Measurements from ENCODE around the gene SRC. TPM values are rescaled to one million over a fixed set of nuclear protein-coding genes. Genes with fewer than 3 reads are reported as not detected.

Gene SRC
- total and polyA plus RNA-seq, 7 experiments from 2014 or later = 0.63 to 26.6 (median 2.9) TPM

GRCh38 chr20:37417617-37418467 lies 71.9 kb downstream of the SRC start:
- intact Hi-C loops (cut with micrococcal nuclease) = no loop called here
- Histone ChIP-seq H3K27ac (ENCODE audit: low read depth, low read length) (no peak overlapping the region), H3K9me3 (ENCODE audit: control insufficient read depth in 2 of 3, low read length in 3 of 3) (no peaks in the 10 kb centered on the region), H3K4me1 (ENCODE audit: control insufficient read depth in 2 of 2, insufficient read depth in 2 of 2, low read length in 2 of 2) (no peaks in the 10 kb centered on the region), H3K4me3 (ENCODE audit: low read length) (no peak overlapping the region), H3K36me3 (ENCODE audit: control insufficient read depth in 2 of 3, insufficient read depth in 3 of 3, low read length in 3 of 3) (no peaks in the 10 kb centered on the region), H3K27me3 (ENCODE audit: control insufficient read depth in 2 of 2, insufficient read depth in 2 of 2, low read length in 2 of 2) (no peaks in the 10 kb centered on the region)
- ATAC-seq (no peak), DNase-seq (no peak)
- Mint-ChIP-seq H3K27ac (no peak overlapping the region), H3K36me3 (no peaks in the 10 kb centered on the region), H3K27me3 (peaks cover 0 to 24% (median 18%) of the 10 kb centered on the region in 5 donors), H3K4me3 (no peak overlapping the region), H3K4me1 (peaks cover 0 to 14% (median 8%) of the 10 kb centered on the region in 7 donors), H3K9me3 (peaks cover 0 to 2% (median 0%) of the 10 kb centered on the region in 11 donors)
- POLR2A ChIA-PET = no interaction called here
- CTCF ChIA-PET = no interaction called here

GRCh38 chr20:37418591-37419109 lies 72.7 kb downstream of the SRC start:
- Histone ChIP-seq H3K36me3 (ENCODE audit: control insufficient read depth in 2 of 3, insufficient read depth in 3 of 3, low read length in 3 of 3) (no peaks in the 10 kb centered on the region), H3K4me1 (ENCODE audit: control insufficient read depth in 2 of 2, insufficient read depth in 2 of 2, low read length in 2 of 2) (no peaks in the 10 kb centered on the region), H3K27me3 (ENCODE audit: control insufficient read depth in 2 of 2, insufficient read depth in 2 of 2, low read length in 2 of 2) (no peaks in the 10 kb centered on the region), H3K4me3 (ENCODE audit: low read length) (no peak overlapping the region), H3K9me3 (ENCODE audit: control insufficient read depth in 2 of 3, low read length in 3 of 3) (no peaks in the 10 kb centered on the region), H3K27ac (ENCODE audit: low read depth, low read length) (no peak overlapping the region)
- DNase-seq = no peak
- Mint-ChIP-seq H3K4me3 (no peak overlapping the region), H3K9me3 (peaks cover 0 to 2% (median 0%) of the 10 kb centered on the region in 11 donors), H3K36me3 (no peaks in the 10 kb centered on the region), H3K4me1 (peaks cover 0 to 13% (median 6%) of the 10 kb centered on the region in 7 donors), H3K27me3 (peaks cover 2 to 25% (median 17%) of the 10 kb centered on the region in 5 donors), H3K27ac (no peak overlapping the region)
- ChIA-PET POLR2A (no interaction called here), CTCF (no interaction called here)
- intact Hi-C loops (cut with micrococcal nuclease) = no loop called here
- ATAC-seq = no peak

- Mint-ChIP-seq H3K4me1 (peaks cover 0 to 10% (median 4%) of the 10 kb centered on the region in 7 donors), H3K27ac (no peak overlapping the region), H3K9me3 (peaks cover 0 to 2% (median 0%) of the 10 kb centered on the region in 11 donors), H3K36me3 (no peaks in the 10 kb centered on the region), H3K4me3 (no peak overlapping the region), H3K27me3 (peaks cover 9 to 30% (median 21%) of the 10 kb centered on the region in 5 donors)
- ChIA-PET POLR2A (no interaction called here), CTCF (no interaction called here)
- no peak overlapping the region for H3K27ac ChIP-seq (ENCODE audit: low read depth, low read length)
- no peaks in the 10 kb centered on the region for H3K27me3 ChIP-seq (ENCODE audit: control insufficient read depth in 2 of 2, insufficient read depth in 2 of 2, low read length in 2 of 2)
- intact Hi-C loops (cut with micrococcal nuclease) = no loop called here
- H3K9me3 ChIP-seq (ENCODE audit: control insufficient read depth in 2 of 3, low read length in 3 of 3) = no peaks in the 10 kb centered on the region
- no peak for DNase-seq
- ATAC-seq = no peak
- no peaks in the 10 kb centered on the region for H3K36me3 ChIP-seq (ENCODE audit: control insufficient read depth in 2 of 3, insufficient read depth in 3 of 3, low read length in 3 of 3)
- no peak overlapping the region for H3K4me3 ChIP-seq (ENCODE audit: low read length)
- no peaks in the 10 kb centered on the region for H3K4me1 ChIP-seq (ENCODE audit: control insufficient read depth in 2 of 2, insufficient read depth in 2 of 2, low read length in 2 of 2)
Measured at GRCh38 chr20:37419307-37419706, 73.4 kb downstream of the SRC start.

GRCh38 chr20:37419774-37420542 lies 74.0 kb downstream of the SRC start:
- Mint-ChIP-seq H3K4me3 (no peak overlapping the region), H3K27me3 (peaks cover 13 to 34% (median 22%) of the 10 kb centered on the region in 5 donors), H3K4me1 (peaks cover 0 to 10% (median 4%) of the 10 kb centered on the region in 7 donors), H3K9me3 (peaks cover 0 to 2% (median 0%) of the 10 kb centered on the region in 11 donors), H3K27ac (no peak overlapping the region), H3K36me3 (no peaks in the 10 kb centered on the region)
- ATAC-seq (no peak), DNase-seq (no peak)
- Histone ChIP-seq H3K9me3 (ENCODE audit: control insufficient read depth in 2 of 3, low read length in 3 of 3) (no peaks in the 10 kb centered on the region), H3K4me3 (ENCODE audit: low read length) (no peak overlapping the region), H3K36me3 (ENCODE audit: control insufficient read depth in 2 of 3, insufficient read depth in 3 of 3, low read length in 3 of 3) (no peaks in the 10 kb centered on the region), H3K27ac (ENCODE audit: low read depth, low read length) (no peak overlapping the region), H3K27me3 (ENCODE audit: control insufficient read depth in 2 of 2, insufficient read depth in 2 of 2, low read length in 2 of 2) (no peaks in the 10 kb centered on the region), H3K4me1 (ENCODE audit: control insufficient read depth in 2 of 2, insufficient read depth in 2 of 2, low read length in 2 of 2) (no peaks in the 10 kb centered on the region)
- POLR2A ChIA-PET = no interaction called here
- CTCF ChIA-PET = no interaction called here
- intact Hi-C loops (cut with micrococcal nuclease) = no loop called here

- Mint-ChIP-seq H3K9me3 (peaks cover 0 to 2% (median 0%) of the 10 kb centered on the region in 11 donors), H3K4me1 (peaks cover 0 to 10% (median 4%) of the 10 kb centered on the region in 7 donors), H3K36me3 (no peaks in the 10 kb centered on the region), H3K27ac (no peak overlapping the region), H3K4me3 (no peak overlapping the region), H3K27me3 (peaks cover 13 to 35% (median 22%) of the 10 kb centered on the region in 5 donors)
- DNase-seq (no peak), ATAC-seq (no peak)
- H3K27ac ChIP-seq (ENCODE audit: low read depth, low read length) = no peak overlapping the region
- H3K9me3 ChIP-seq (ENCODE audit: control insufficient read depth in 2 of 3, low read length in 3 of 3) = no peaks in the 10 kb centered on the region
- no peaks in the 10 kb centered on the region for H3K4me1 ChIP-seq (ENCODE audit: control insufficient read depth in 2 of 2, insufficient read depth in 2 of 2, low read length in 2 of 2)
- H3K36me3 ChIP-seq (ENCODE audit: control insufficient read depth in 2 of 3, insufficient read depth in 3 of 3, low read length in 3 of 3) = no peaks in the 10 kb centered on the region
- CTCF ChIA-PET = no interaction called here
- no peaks in the 10 kb centered on the region for H3K27me3 ChIP-seq (ENCODE audit: control insufficient read depth in 2 of 2, insufficient read depth in 2 of 2, low read length in 2 of 2)
- POLR2A ChIA-PET = no interaction called here
- H3K4me3 ChIP-seq (ENCODE audit: low read length) = no peak overlapping the region
- intact Hi-C loops (cut with micrococcal nuclease) = no loop called here
Measured at GRCh38 chr20:37420610-37421009, 74.7 kb downstream of the SRC start.

GRCh38 chr20:37421060-37421905 lies 75.3 kb downstream of the SRC start:
- peaks cover 0 to 10% (median 4%) of the 10 kb centered on the region in 7 donors for H3K4me1 Mint-ChIP-seq
- intact Hi-C loops (cut with micrococcal nuclease) = no loop called here
- ChIA-PET CTCF (no interaction called here), POLR2A (no interaction called here)
- H3K27me3 Mint-ChIP-seq = peaks cover 13 to 33% (median 22%) of the 10 kb centered on the region in 5 donors
- Histone ChIP-seq H3K4me1 (ENCODE audit: control insufficient read depth in 2 of 2, insufficient read depth in 2 of 2, low read length in 2 of 2) (no peaks in the 10 kb centered on the region), H3K36me3 (ENCODE audit: control insufficient read depth in 2 of 3, insufficient read depth in 3 of 3, low read length in 3 of 3) (no peaks in the 10 kb centered on the region), H3K27ac (ENCODE audit: low read depth, low read length) (no peak overlapping the region), H3K4me3 (ENCODE audit: low read length) (no peak overlapping the region), H3K27me3 (ENCODE audit: control insufficient read depth in 2 of 2, insufficient read depth in 2 of 2, low read length in 2 of 2) (no peaks in the 10 kb centered on the region), H3K9me3 (ENCODE audit: control insufficient read depth in 2 of 3, low read length in 3 of 3) (no peaks in the 10 kb centered on the region)
- ATAC-seq = no peak
- DNase-seq = no peak
- no peak overlapping the region for H3K27ac Mint-ChIP-seq
- no peak overlapping the region for H3K4me3 Mint-ChIP-seq
- H3K36me3 Mint-ChIP-seq = no peaks in the 10 kb centered on the region
- peaks cover 0 to 2% (median 0%) of the 10 kb centered on the region in 11 donors for H3K9me3 Mint-ChIP-seq

All from naive thymus-derived CD4-positive, alpha-beta T cell (primary cell).